ENCODE results near the gene PPP1R14C. TPM values are rescaled to one million over a fixed set of nuclear protein-coding genes. Genes with fewer than 3 reads are reported as not detected.

PPP1R14C gene
- total and polyA plus RNA-seq, 2 donors (not counting 1 experiment from before 2014, with no cell fraction given), result 0.17 TPM; not detected in 1

DNA sequence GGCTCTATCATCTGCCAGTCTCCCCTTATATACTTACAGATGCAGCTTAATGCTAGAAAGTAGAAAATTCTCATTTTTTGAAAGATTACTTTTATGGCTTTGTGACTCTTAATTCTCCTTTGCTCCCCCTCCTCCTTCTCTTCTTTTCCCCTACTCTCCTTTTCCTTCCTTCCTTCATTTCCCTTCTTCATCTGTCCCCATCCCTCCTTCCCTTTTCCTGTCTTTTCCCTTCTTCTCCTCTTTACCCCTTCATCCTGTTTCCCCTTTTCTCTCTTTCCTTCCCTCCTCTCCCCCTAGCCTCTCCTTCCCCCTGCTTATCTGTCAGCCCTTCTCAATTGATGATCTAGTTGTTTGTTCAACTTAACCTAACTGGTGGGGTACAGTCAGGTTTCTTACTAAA is 71.5 kb downstream of the PPP1R14C start:
- Histone ChIP-seq H3K4me1 (ENCODE audit: control insufficient read depth, extremely low read depth, insufficient read depth, low read length) (no peaks in the 10 kb centered on the region), H2AFZ (ENCODE audit: low read length) (no peak overlapping the region), H3K27me3 (ENCODE audit: control insufficient read depth, insufficient read depth, low read length) (no peaks in the 10 kb centered on the region), H3K9me3 (ENCODE audit: control insufficient read depth, insufficient read depth, low read depth, low read length) (no peaks in the 10 kb centered on the region), H3K36me3 (ENCODE audit: control insufficient read depth, insufficient read depth, low read length) (no peaks in the 10 kb centered on the region), H4K20me1 (ENCODE audit: control insufficient read depth, extremely low read depth, insufficient read depth, low read length) (no peaks in the 10 kb centered on the region), H3K4me3 (replicated peaks in 1 of 4; ENCODE audit: control extremely low read depth in 1 of 4, insufficient read depth in 1 of 4, low read depth in 3 of 4, low read length in 4 of 4) (no peak overlapping the region), H3K27ac (ENCODE audit: insufficient read depth, low read length) (no peak overlapping the region), H3K79me2 (ENCODE audit: control insufficient read depth, insufficient read depth, low read length) (no peaks in the 10 kb centered on the region), H3K9ac (ENCODE audit: insufficient read depth, low read length) (no peak overlapping the region), H3K4me2 (ENCODE audit: extremely low read depth, insufficient read depth, low read length) (no peak overlapping the region)
- no peak for DNase-seq (ENCODE audit: low read depth in 2 of 2)
- TF ChIP-seq CTCF (conservative IDR thresholded peaks at IDR 0.05 in 1 of 2, IDR thresholded peaks at IDR 0.05 in 1 of 2; ENCODE audit: low read depth in 1 of 2, low read length in 2 of 2) (no peak), EZH2 (IDR thresholded peaks at IDR 0.05; ENCODE audit: low read length, missing control alignments) (no peak)

GRCh38 chr6:150220634-150221551 is 78.0 kb downstream of the PPP1R14C start:
- Histone ChIP-seq H3K4me1 (ENCODE audit: control insufficient read depth, extremely low read depth, insufficient read depth, low read length) (no peaks in the 10 kb centered on the region), H4K20me1 (ENCODE audit: control insufficient read depth, extremely low read depth, insufficient read depth, low read length) (no peaks in the 10 kb centered on the region), H3K79me2 (ENCODE audit: control insufficient read depth, insufficient read depth, low read length) (no peaks in the 10 kb centered on the region), H3K4me3 (replicated peaks in 1 of 4; ENCODE audit: control extremely low read depth in 1 of 4, insufficient read depth in 1 of 4, low read depth in 3 of 4, low read length in 4 of 4) (no peak overlapping the region), H3K9me3 (ENCODE audit: control insufficient read depth, insufficient read depth, low read depth, low read length) (no peaks in the 10 kb centered on the region), H3K4me2 (ENCODE audit: extremely low read depth, insufficient read depth, low read length) (no peak overlapping the region), H3K9ac (ENCODE audit: insufficient read depth, low read length) (no peak overlapping the region), H3K27ac (ENCODE audit: insufficient read depth, low read length) (no peak overlapping the region), H3K36me3 (ENCODE audit: control insufficient read depth, insufficient read depth, low read length) (no peaks in the 10 kb centered on the region), H3K27me3 (ENCODE audit: control insufficient read depth, insufficient read depth, low read length) (no peaks in the 10 kb centered on the region), H2AFZ (ENCODE audit: low read length) (no peak overlapping the region)
- TF ChIP-seq CTCF (conservative IDR thresholded peaks at IDR 0.05 in 1 of 2, IDR thresholded peaks at IDR 0.05 in 1 of 2; ENCODE audit: low read depth in 1 of 2, low read length in 2 of 2) (no peak), EZH2 (IDR thresholded peaks at IDR 0.05; ENCODE audit: low read length, missing control alignments) (no peak)
- DNase-seq (ENCODE audit: low read depth in 2 of 2), result no peak

- no peaks in the 10 kb centered on the region for H4K20me1 ChIP-seq (ENCODE audit: control insufficient read depth, extremely low read depth, insufficient read depth, low read length)
- TF ChIP-seq CTCF (conservative IDR thresholded peaks at IDR 0.05 in 1 of 2, IDR thresholded peaks at IDR 0.05 in 1 of 2; ENCODE audit: low read depth in 1 of 2, low read length in 2 of 2) (no peak), EZH2 (IDR thresholded peaks at IDR 0.05; ENCODE audit: low read length, missing control alignments) (no peak)
- no peak for DNase-seq (ENCODE audit: low read depth in 2 of 2)
- no peaks in the 10 kb centered on the region for H3K4me1 ChIP-seq (ENCODE audit: control insufficient read depth, extremely low read depth, insufficient read depth, low read length)
- no peaks in the 10 kb centered on the region for H3K27me3 ChIP-seq (ENCODE audit: control insufficient read depth, insufficient read depth, low read length)
- no peak overlapping the region for H3K9ac ChIP-seq (ENCODE audit: insufficient read depth, low read length)
- no peak overlapping the region for H3K4me2 ChIP-seq (ENCODE audit: extremely low read depth, insufficient read depth, low read length)
- no peak overlapping the region for H3K27ac ChIP-seq (ENCODE audit: insufficient read depth, low read length)
- no peak overlapping the region for H3K4me3 ChIP-seq (replicated peaks in 1 of 4; ENCODE audit: control extremely low read depth in 1 of 4, insufficient read depth in 1 of 4, low read depth in 3 of 4, low read length in 4 of 4)
- H2AFZ ChIP-seq (ENCODE audit: low read length), result no peak overlapping the region
- no peaks in the 10 kb centered on the region for H3K79me2 ChIP-seq (ENCODE audit: control insufficient read depth, insufficient read depth, low read length)
- H3K36me3 ChIP-seq (ENCODE audit: control insufficient read depth, insufficient read depth, low read length), result no peaks in the 10 kb centered on the region
- no peaks in the 10 kb centered on the region for H3K9me3 ChIP-seq (ENCODE audit: control insufficient read depth, insufficient read depth, low read depth, low read length)
Observed at GRCh38 chr6:150224820-150225219, 82.0 kb downstream of the PPP1R14C start.

Data from fibroblast of lung (primary cell).